ENCODE measurements around the gene NCKAP5.

DNA sequence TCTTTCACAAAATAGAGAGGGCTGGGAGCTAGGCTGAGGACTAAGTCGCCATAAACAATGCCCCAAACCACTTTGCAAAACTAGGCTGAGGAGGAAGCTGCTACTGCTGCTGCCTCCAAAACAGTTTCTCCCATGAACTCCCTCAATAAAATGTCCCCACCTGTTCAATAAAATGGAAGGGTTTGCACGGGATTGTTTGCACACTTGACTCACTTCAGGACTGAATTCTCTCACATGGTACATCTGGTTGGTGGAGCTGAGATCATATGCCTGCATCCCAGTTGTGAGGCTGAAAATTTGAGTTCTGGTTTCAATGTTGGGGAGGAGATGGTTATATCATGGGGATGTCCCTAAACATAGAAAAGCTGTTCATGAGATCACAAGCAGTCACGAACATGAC, 26.5 kb downstream of the NCKAP5 start:
- TF ChIP-seq, protein P1, sequence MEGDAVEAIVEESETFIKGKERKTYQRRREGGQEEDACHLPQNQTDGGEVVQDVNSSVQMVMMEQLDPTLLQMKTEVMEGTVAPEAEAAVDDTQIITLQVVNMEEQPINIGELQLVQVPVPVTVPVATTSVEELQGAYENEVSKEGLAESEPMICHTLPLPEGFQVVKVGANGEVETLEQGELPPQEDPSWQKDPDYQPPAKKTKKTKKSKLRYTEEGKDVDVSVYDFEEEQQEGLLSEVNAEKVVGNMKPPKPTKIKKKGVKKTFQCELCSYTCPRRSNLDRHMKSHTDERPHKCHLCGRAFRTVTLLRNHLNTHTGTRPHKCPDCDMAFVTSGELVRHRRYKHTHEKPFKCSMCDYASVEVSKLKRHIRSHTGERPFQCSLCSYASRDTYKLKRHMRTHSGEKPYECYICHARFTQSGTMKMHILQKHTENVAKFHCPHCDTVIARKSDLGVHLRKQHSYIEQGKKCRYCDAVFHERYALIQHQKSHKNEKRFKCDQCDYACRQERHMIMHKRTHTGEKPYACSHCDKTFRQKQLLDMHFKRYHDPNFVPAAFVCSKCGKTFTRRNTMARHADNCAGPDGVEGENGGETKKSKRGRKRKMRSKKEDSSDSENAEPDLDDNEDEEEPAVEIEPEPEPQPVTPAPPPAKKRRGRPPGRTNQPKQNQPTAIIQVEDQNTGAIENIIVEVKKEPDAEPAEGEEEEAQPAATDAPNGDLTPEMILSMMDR (IDR thresholded peaks at IDR 0.05), result no peak
- TF ChIP-seq POLR2A (IDR thresholded peaks at IDR 0.05), result no peak
- no peak for TF ChIP-seq EP300 (IDR thresholded peaks at IDR 0.05)
- no peak for TF ChIP-seq POLR2AphosphoS5 (IDR thresholded peaks at IDR 0.05)

Measured in upper lobe of left lung (tissue), 4 donors.